ENCODE results near the gene SYNPO. TPM values are rescaled to one million over a fixed set of nuclear protein-coding genes. Genes with fewer than 3 reads are reported as not detected.

Gene SYNPO
- polyA plus RNA-seq, 2 of the 4 experiments (the other 2 are of a cell fraction), result 13.7 to 33.9 TPM

- 0% methylated on average over 5 of the region's 5 CpGs for WGBS (ENCODE audit: missing lambda C conversion rate)
- POLR2A ChIA-PET, result interaction anchor here (0.6 to 3.0 kb wide), 3 partner anchors 11 to 58 kb away, joined by 4 to 13 read pairs (median 12); partner anchors contain the start of gene RBM22
- Histone ChIP-seq H3K4me2 (peak overlapping the region; percentile 93), H3K4me1 (peaks cover 76% of the 10 kb centered on the region), H3K9me3 (no peaks in the 10 kb centered on the region), H3K4me3 (peak overlapping the region; percentile 54), H3K27ac (peak overlapping the region; percentile 95 to 96)
- FAIRE-seq (no peak), DNase-seq (ENCODE audit: low read depth in 1 of 2, low spot score in 1 of 2) (peak; percentile 83 to 87), ATAC-seq (peak; percentile 15 to 38; a peak in 4 of 6 replicates)
- CTCF ChIA-PET, result interaction anchor here (0.7 to 10.6 kb wide), 8 partner anchors 10 to 192 kb away, joined by 3 to 143 read pairs (median 5); partner anchors contain the start of genes MYOZ3 and SMIM3
- no peak for TF ChIP-seq CHD4 (IDR thresholded peaks at IDR 0.05; ENCODE audit: borderline replicate concordance)
- no peak for TF ChIP-seq HDAC2 (IDR thresholded peaks at IDR 0.05)
- peak; percentile 47 for TF ChIP-seq FOSL2 (IDR thresholded peaks at IDR 0.05)
- TF ChIP-seq FOSL2 (CRISPR knock-in tag; IDR thresholded peaks at IDR 0.05), result peak; percentile 56
- no peak for TF ChIP-seq RARB (CRISPR knock-in tag; IDR thresholded peaks at IDR 0.05)
- TF ChIP-seq USF2 (IDR thresholded peaks at IDR 0.05), result no peak
- TF ChIP-seq SMC3 (IDR thresholded peaks at IDR 0.05), result no peak; the same call in 2 of the 3 replicates
- no peak for TF ChIP-seq POLR2AphosphoS2 (conservative IDR thresholded peaks at IDR 0.05; ENCODE audit: low read length)
- peak; percentile 92; the same call in 1 of the 2 replicates for TF ChIP-seq GATA3 (IDR thresholded peaks at IDR 0.05; ENCODE audit: borderline replicate concordance)
- no peak for TF ChIP-seq ZFP36 (IDR thresholded peaks at IDR 0.05; ENCODE audit: borderline replicate concordance, partially characterized antibody)
- TF ChIP-seq ZSCAN20 (CRISPR knock-in tag; IDR thresholded peaks at IDR 0.05), result no peak
- no peak for TF ChIP-seq FOSB (CRISPR knock-in tag; IDR thresholded peaks at IDR 0.05)
- TF ChIP-seq ZNF302 (CRISPR knock-in tag; IDR thresholded peaks at IDR 0.05), result no peak
- peak; percentile 53 to 75; a peak in 3 of 5 replicates for TF ChIP-seq EP300 (IDR thresholded peaks at IDR 0.05)
- no peak for TF ChIP-seq REST (IDR thresholded peaks at IDR 0.05)
- no peak for TF ChIP-seq NR3C1 (IDR thresholded peaks at IDR 0.05)
- TF ChIP-seq ZC3H11A (IDR thresholded peaks at IDR 0.05), result no peak
- TF ChIP-seq EHMT2 (IDR thresholded peaks at IDR 0.05; ENCODE audit: low read depth), result no peak
- no peak for TF ChIP-seq TP53 (CRISPR knock-in tag; IDR thresholded peaks at IDR 0.05)
- TF ChIP-seq ELK1 (IDR thresholded peaks at IDR 0.05; ENCODE audit: low read depth, low read length), result no peak
- TF ChIP-seq ATOH8 (CRISPR knock-in tag; IDR thresholded peaks at IDR 0.05; ENCODE audit: low read depth), result 0 out of 2 replicates have a peak, but pooled peaks have one; percentile 34
- TF ChIP-seq KDM5A (IDR thresholded peaks at IDR 0.05), result no peak
- TF ChIP-seq BCL3 (IDR thresholded peaks at IDR 0.05), result peak; percentile 49; the same call in 1 of the 3 replicates
- no peak for TF ChIP-seq BHLHE40 (IDR thresholded peaks at IDR 0.05; ENCODE audit: low read depth, low read length)
- TF ChIP-seq RFX5 (IDR thresholded peaks at IDR 0.05), result no peak
- TF ChIP-seq MYC (IDR thresholded peaks at IDR 0.05; ENCODE audit: borderline replicate concordance, low read length), result no peak
- TF ChIP-seq CEBPB (IDR thresholded peaks at IDR 0.05), result peak in 1 of 2 experiments; percentile 46; a peak in 1 of 4 replicates
- no peak for TF ChIP-seq SREBF2 (IDR thresholded peaks at IDR 0.05)
- TF ChIP-seq HEYL (CRISPR knock-in tag; IDR thresholded peaks at IDR 0.05), result no peak
- no peak for TF ChIP-seq CHD2 (IDR thresholded peaks at IDR 0.05; ENCODE audit: low read length, partially characterized antibody)
- no peak for TF ChIP-seq CBX8 (IDR thresholded peaks at IDR 0.05)
- no peak for TF ChIP-seq KDM1A (IDR thresholded peaks at IDR 0.05; ENCODE audit: low read depth)
- TF ChIP-seq RNF2 (IDR thresholded peaks at IDR 0.05; ENCODE audit: borderline replicate concordance, low read depth), result no peak
- TF ChIP-seq TFCP2L1 (CRISPR knock-in tag; IDR thresholded peaks at IDR 0.05), result no peak
- no peak for TF ChIP-seq PHF8 (IDR thresholded peaks at IDR 0.05; ENCODE audit: borderline replicate concordance, low read depth)
- no peak for TF ChIP-seq CBX2 (IDR thresholded peaks at IDR 0.05; ENCODE audit: borderline replicate concordance, low read depth)
- no peak for TF ChIP-seq ESRRA (IDR thresholded peaks at IDR 0.05; ENCODE audit: borderline replicate concordance, low read length)
These were observed 2.1 kb downstream of the SYNPO start for GRCh38 chr5:150642567-150642927.
